ENCODE measurements around the gene CFAP100.

The CFAP100 gene

GRCh38 chr3:126397610-126398422 is 3.1 kb downstream of the CFAP100 start:
- H3K4me3 ChIP-seq (ENCODE audit: low read length) = no peak overlapping the region
- DNase-seq (ENCODE audit: low read depth) = no peak
- TF ChIP-seq CTCF (conservative IDR thresholded peaks at IDR 0.05; ENCODE audit: low read length) = no peak

- H3K4me3 ChIP-seq (ENCODE audit: low read length) = no peak overlapping the region
- TF ChIP-seq CTCF (conservative IDR thresholded peaks at IDR 0.05; ENCODE audit: low read length) = no peak
These were observed 4.0 kb downstream of the CFAP100 start for GRCh38 chr3:126398423-126399350.

GRCh38 chr3:126399351-126399735 is 4.6 kb downstream of the CFAP100 start:
- TF ChIP-seq CTCF (conservative IDR thresholded peaks at IDR 0.05; ENCODE audit: low read length) = no peak
- H3K4me3 ChIP-seq (ENCODE audit: low read length) = no peak overlapping the region
- DNase-seq (ENCODE audit: low read depth) = no peak

More at GRCh38 chr3:126398423-126399350, 4.0 kb downstream of the CFAP100 start:
- DNase-seq (ENCODE audit: low read depth) = no peak

- no peak for DNase-seq (ENCODE audit: low read depth)
- H3K4me3 ChIP-seq (ENCODE audit: low read length) = no peak overlapping the region
- no peak for TF ChIP-seq CTCF (conservative IDR thresholded peaks at IDR 0.05; ENCODE audit: low read length)
These were observed 5.0 kb downstream of the CFAP100 start for GRCh38 chr3:126399756-126400155.

- no peak for DNase-seq (ENCODE audit: low read depth)
- H3K4me3 ChIP-seq (ENCODE audit: low read length) = no peak overlapping the region
- TF ChIP-seq CTCF (conservative IDR thresholded peaks at IDR 0.05; ENCODE audit: low read length) = no peak
These were observed 7.0 kb downstream of the CFAP100 start for GRCh38 chr3:126401611-126402160.

GRCh38 chr3:126402178-126402577 is 7.5 kb downstream of the CFAP100 start:
- no peak for TF ChIP-seq CTCF (conservative IDR thresholded peaks at IDR 0.05; ENCODE audit: low read length)
- H3K4me3 ChIP-seq (ENCODE audit: low read length) = no peak overlapping the region
- DNase-seq (ENCODE audit: low read depth) = no peak
